IMR-90 (cell line): ENCODE results near the gene NUBPL. TPM values are rescaled to one million over a fixed set of nuclear protein-coding genes. Genes with fewer than 3 reads are reported as not detected.

Source experiments
- ATAC-seq: fragments of 200-7000 bp; cut with Tn5 transposase; 2 replicates; pipeline ENCODE4 v1.9.1; 2020; ENCODE audit warnings: low read depth, mild to moderate bottlenecking, moderate library complexity
- BruUV-seq: library from RNA; stranded (reverse); fragments of 400-500 nt; replicated peaks from 2 replicates; lab custom pipeline; 2021; lab: Mats Ljungman, UMichigan
- CTCF ChIA-PET: fragments of 300-600 bp; formaldehyde crosslinking; extraction: SDS; loops from one replicate; lab custom pipeline; 2021; ENCODE audit warnings: antibody characterized with exemption; lab: Yijun Ruan, JAX
- POLR2A ChIA-PET: fragments of 300-600 bp; sonication (Branson Sonifier 250); formaldehyde crosslinking; loops from one replicate; lab custom pipeline; 2022; ENCODE audit warnings: antibody characterized with exemption; ENCODE audit not compliant: unreplicated experiment; lab: Charles Lee
- DNase-seq: peaks from one replicate; pipeline ENCODE4 v3.0.0; 2013
- H2AFZ ChIP-seq: replicated peaks from 2 replicates; pipeline ENCODE3; 2013; ENCODE audit warnings: low read length, mild to moderate bottlenecking; ENCODE audit not compliant: poor library complexity
- H2AK5ac ChIP-seq: 2 replicates; pipeline ENCODE4 v1.6.1; 2013; ENCODE audit warnings: low read depth, low read length, inconsistent platforms
- H2AK9ac ChIP-seq: replicated peaks from 2 replicates; pipeline ENCODE3; 2013; ENCODE audit warnings: mild to moderate bottlenecking, low read depth, low read length, moderate library complexity; ENCODE audit not compliant: poor library complexity
- H2BK120ac ChIP-seq: 2 replicates; pipeline ENCODE4 v1.6.1; 2013; ENCODE audit warnings: low read depth, low read length, inconsistent platforms
- H2BK15ac ChIP-seq: 3 replicates; pipeline ENCODE4 v1.6.1; 2013; ENCODE audit warnings: low read depth, low read length, inconsistent platforms
- H2BK20ac ChIP-seq: 2 replicates; pipeline ENCODE4 v1.6.1; 2013; ENCODE audit warnings: low read depth, mild to moderate bottlenecking, inconsistent platforms, low read length, moderate library complexity
- H2BK5ac ChIP-seq: 2 replicates; pipeline ENCODE4 v1.6.1; 2013; ENCODE audit warnings: mild to moderate bottlenecking, low read depth, low read length, inconsistent platforms; ENCODE audit not compliant: poor library complexity, severe bottlenecking
- H3K14ac ChIP-seq: replicated peaks from 2 replicates; pipeline ENCODE4 v1.6.1; 2013; ENCODE audit warnings: low read depth, low read length, inconsistent platforms
- H3K18ac ChIP-seq: 2 replicates; pipeline ENCODE4 v1.6.1; 2013; ENCODE audit warnings: low read depth, low read length, control low read depth
- H3K23ac ChIP-seq: 2 replicates; pipeline ENCODE4 v1.6.1; 2013; ENCODE audit warnings: low read depth, low read length, inconsistent platforms
- H3K27ac ChIP-seq: 2 replicates; pipeline ENCODE4 v1.5.1; 2013; ENCODE audit warnings: mild to moderate bottlenecking, control low read depth, low read length; ENCODE audit not compliant: insufficient read depth
- H3K27me3 ChIP-seq: 2 replicates; pipeline ENCODE4 v1.6.1; 2013; ENCODE audit warnings: low read length; ENCODE audit not compliant: control insufficient read depth, insufficient read depth
- H3K36me3 ChIP-seq: 2 replicates; pipeline ENCODE4 v1.6.1; 2013; ENCODE audit warnings: low read length, mixed read lengths; ENCODE audit not compliant: control insufficient read depth, insufficient read depth
- H3K4ac ChIP-seq: 2 replicates; pipeline ENCODE4 v1.6.1; 2013; ENCODE audit warnings: low read depth, low read length, inconsistent platforms
- H3K4me1 ChIP-seq: 2 replicates; pipeline ENCODE4 v1.6.1; 2013; ENCODE audit warnings: low read length, mixed read lengths; ENCODE audit not compliant: control insufficient read depth, insufficient read depth
- H3K4me2 ChIP-seq: 2 replicates; pipeline ENCODE4 v1.6.1; 2013; ENCODE audit warnings: low read depth, mild to moderate bottlenecking, control low read depth, low read length, moderate library complexity
- H3K4me3 ChIP-seq: 2 replicates; pipeline ENCODE4 v1.5.1; 2013; ENCODE audit warnings: low read depth, mild to moderate bottlenecking, control low read depth, low read length, moderate library complexity; ENCODE audit not compliant: insufficient read depth
- H3K56ac ChIP-seq: 2 replicates; pipeline ENCODE4 v1.6.1; 2013; ENCODE audit warnings: low read length, inconsistent platforms; ENCODE audit not compliant: insufficient read depth; ENCODE audit errors: extremely low read depth
- H3K79me1 ChIP-seq, 2 experiments: 2 replicates each; pipeline ENCODE4 v1.6.1; 2013; ENCODE audit warnings: low read length in 2 of 2, inconsistent platforms in 1 of 2, low read depth in 1 of 2
- H3K9ac ChIP-seq: 2 replicates; pipeline ENCODE4 v1.6.1; 2013; ENCODE audit warnings: low read depth, low read length, control low read depth
- H3K9me1 ChIP-seq: 2 replicates; pipeline ENCODE4 v1.6.1; 2013; ENCODE audit warnings: low read length, inconsistent platforms; ENCODE audit not compliant: insufficient read depth
- H3K9me3 ChIP-seq: 2 replicates; pipeline ENCODE4 v1.6.1; 2013; ENCODE audit warnings: low read length; ENCODE audit not compliant: control insufficient read depth, insufficient read depth
- H4K20me1 ChIP-seq: 2 replicates; pipeline ENCODE4 v1.6.1; 2013; ENCODE audit warnings: low read length, inconsistent platforms; ENCODE audit not compliant: insufficient read depth
- H4K5ac ChIP-seq: 2 replicates; pipeline ENCODE4 v1.6.1; 2013; ENCODE audit warnings: mild to moderate bottlenecking, low read depth, low read length, control low read depth
- H4K8ac ChIP-seq, 2 experiments: 2 replicates each; pipeline ENCODE4 v1.6.1; 2013; ENCODE audit warnings: low read depth in 2 of 2, low read length in 2 of 2, control low read depth in 1 of 2, inconsistent platforms in 1 of 2
- H4K91ac ChIP-seq: 2 replicates; pipeline ENCODE4 v1.6.1; 2013; ENCODE audit warnings: low read depth, low read length, inconsistent platforms; ENCODE audit not compliant: insufficient read depth
- BHLHE40 ChIP-seq: fragments of 150-350 bp; IDR thresholded peaks from 2 replicates; pipeline ENCODE4 v1.6.1; 2016; ENCODE audit warnings: mild to moderate bottlenecking, low read depth, low read length
- CEBPB ChIP-seq: IDR thresholded peaks from 2 replicates; pipeline ENCODE4 v1.6.1; 2012; ENCODE audit warnings: low read depth, low read length, improper control_type of control experiment
- CHD1 ChIP-seq: IDR thresholded peaks from 2 replicates; pipeline ENCODE4 v1.6.1; 2012; ENCODE audit warnings: low read depth, low read length, improper control_type of control experiment
- FOS ChIP-seq: fragments of 150-350 bp; IDR thresholded peaks from 2 replicates; pipeline ENCODE4 v1.6.1; 2016; ENCODE audit warnings: low read depth, low read length
- MAFK ChIP-seq: IDR thresholded peaks from 2 replicates; pipeline ENCODE4 v1.6.1; 2012; ENCODE audit warnings: low read depth, low read length, improper control_type of control experiment
- MAZ ChIP-seq: IDR thresholded peaks from 2 replicates; pipeline ENCODE4 v1.6.1; 2012; ENCODE audit warnings: low read depth, mild to moderate bottlenecking, low read length, improper control_type of control experiment, moderate library complexity, borderline replicate concordance
- MXI1 ChIP-seq: IDR thresholded peaks from 2 replicates; pipeline ENCODE4 v1.6.1; 2012; ENCODE audit warnings: low read depth, mild to moderate bottlenecking, low read length, moderate library complexity, borderline replicate concordance
- NFE2L2 ChIP-seq: fragments of 150-350 bp; IDR thresholded peaks from 2 replicates; pipeline ENCODE4 v1.6.1; 2016; ENCODE audit warnings: low read depth, mild to moderate bottlenecking, low read length
- POLR2A ChIP-seq: IDR thresholded peaks from 2 replicates; pipeline ENCODE4 v1.6.1; 2012; ENCODE audit warnings: mild to moderate bottlenecking, low read depth, low read length
- RAD21 ChIP-seq: IDR thresholded peaks from 2 replicates; pipeline ENCODE4 v1.6.1; 2012; ENCODE audit warnings: low read length, improper control_type of control experiment
- RFX5 ChIP-seq: IDR thresholded peaks from 2 replicates; pipeline ENCODE4 v1.8.0; 2012; ENCODE audit warnings: low read depth, mild to moderate bottlenecking, low read length, moderate library complexity
- SMC3 ChIP-seq: fragments of 150-350 bp; IDR thresholded peaks from 2 replicates; pipeline ENCODE4 v1.6.1; 2016; ENCODE audit warnings: low read depth, mild to moderate bottlenecking, antibody characterized with exemption, low read length, moderate library complexity
- WGBS, 2 experiments: methylation state at CpG; one replicate each; pipeline versions ENCODE4 v1.1.5 to v1.1.7; 2013; ENCODE audit warnings: missing lambda C conversion rate in 2 of 2; ENCODE audit not compliant: insufficient read length in 1 of 2; ENCODE audit errors: extremely low coverage in 2 of 2; 5-methylcytosine and 5-hydroxymethylcytosine counted together
- dilution Hi-C: fragments of 300-500 bp; cut with HindIII; formaldehyde crosslinking; loops from one replicate; pipeline ENCODE4 v1.14.3; 2018; ENCODE audit warnings: low sequenced_read_pairs; ENCODE audit not compliant: unreplicated experiment
- in situ Hi-C: fragments of 300-500 bp; cut with MboI; formaldehyde crosslinking; loops from 3 replicates; pipeline ENCODE4 v1.14.3; 2019; ENCODE audit warnings: low sequenced_read_pairs, inconsistent platforms, mixed read lengths
- intact Hi-C: fragments of 100-400 bp; cut with micrococcal nuclease; formaldehyde crosslinking; loops from 2 replicates; pipeline ENCODE4 v1.10.0; 2022
- polyA plus RNA-seq, 3 experiments: library from polyadenylated mRNA; depleted of rRNA; stranded (reverse); fragments of >200 nt; gene quantifications; 2 replicates each; pipeline ENCODE4 v1.2.3, GENCODE V29; 2012; ENCODE audit warnings: low replicate concordance in 1 of 3
- total RNA-seq: library from RNA; depleted of rRNA; stranded (reverse); fragments of >200 nt; gene quantifications from 2 replicates; pipeline ENCODE4 v1.2.3, GENCODE V29; 2012
- TF ChIP-seq, protein P1 (sequence below): fragments of 150-350 bp; IDR thresholded peaks from 2 replicates; pipeline ENCODE4 v1.6.1; 2016; ENCODE audit warnings: low read depth, mild to moderate bottlenecking, low read length, moderate library complexity, borderline replicate concordance
- TF ChIP-seq, protein P2 (sequence below): fragments of 150-350 bp; IDR thresholded peaks from 2 replicates; pipeline ENCODE4 v1.6.1; 2017; ENCODE audit warnings: mild to moderate bottlenecking, antibody characterized with exemption, low read length, low read depth
- TF ChIP-seq, protein P3 (sequence below): conservative IDR thresholded peaks from 2 replicates; pipeline ENCODE4 v1.5.1; 2012; ENCODE audit warnings: mild to moderate bottlenecking, low read depth, low read length, improper control_type of control experiment

Gene NUBPL
- total and polyA plus RNA-seq, 2 of the 4 experiments (the other 2 are of a cell fraction) = 5.4 to 11.5 TPM

DNA sequence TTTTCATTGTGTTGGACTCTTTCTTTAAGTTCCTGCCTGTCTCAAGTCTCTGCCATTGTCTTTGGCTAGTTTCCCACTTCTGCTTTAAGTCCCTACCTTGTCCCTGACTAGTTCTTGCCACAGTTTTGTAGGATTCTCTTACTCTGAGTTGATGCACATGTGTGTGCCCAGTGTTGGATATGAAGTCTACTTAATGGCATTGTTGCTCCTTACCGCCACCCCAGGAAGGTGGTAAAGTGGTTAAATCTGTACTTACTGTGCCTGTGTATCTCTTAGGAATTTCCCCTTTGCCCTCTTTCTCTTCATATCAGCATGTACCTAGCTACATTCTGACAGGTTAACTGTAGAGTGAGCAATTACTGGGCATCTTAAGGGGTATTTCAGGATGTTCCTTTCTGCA, 227.1 kb downstream of the NUBPL start:
- ChIA-PET POLR2A (no interaction called here), CTCF (no interaction called here)
- H2AK5ac ChIP-seq = no peak overlapping the region
- H3K18ac ChIP-seq = no peak overlapping the region
- ATAC-seq = no peak
- H3K23ac ChIP-seq = no peak overlapping the region
- H3K27ac ChIP-seq = no peak overlapping the region
- no peak overlapping the region for H3K14ac ChIP-seq
- no peak overlapping the region for H4K8ac ChIP-seq
- H3K4me3 ChIP-seq = no peak overlapping the region
- H3K4me1 ChIP-seq = no peaks in the 10 kb centered on the region
- intact Hi-C loops (no loop called here), dilution Hi-C loops (no loop called here), in situ Hi-C loops (no loop called here)
- no peak for TF ChIP-seq FOS
- TF ChIP-seq, protein P1, sequence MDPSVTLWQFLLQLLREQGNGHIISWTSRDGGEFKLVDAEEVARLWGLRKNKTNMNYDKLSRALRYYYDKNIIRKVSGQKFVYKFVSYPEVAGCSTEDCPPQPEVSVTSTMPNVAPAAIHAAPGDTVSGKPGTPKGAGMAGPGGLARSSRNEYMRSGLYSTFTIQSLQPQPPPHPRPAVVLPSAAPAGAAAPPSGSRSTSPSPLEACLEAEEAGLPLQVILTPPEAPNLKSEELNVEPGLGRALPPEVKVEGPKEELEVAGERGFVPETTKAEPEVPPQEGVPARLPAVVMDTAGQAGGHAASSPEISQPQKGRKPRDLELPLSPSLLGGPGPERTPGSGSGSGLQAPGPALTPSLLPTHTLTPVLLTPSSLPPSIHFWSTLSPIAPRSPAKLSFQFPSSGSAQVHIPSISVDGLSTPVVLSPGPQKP = no peak
- TF ChIP-seq POLR2A = no peak
- no peak for TF ChIP-seq CEBPB
- no peak for TF ChIP-seq SMC3
- TF ChIP-seq MXI1 = no peak
- TF ChIP-seq CHD1 = no peak
- TF ChIP-seq RFX5 = no peak
- TF ChIP-seq, protein P2, sequence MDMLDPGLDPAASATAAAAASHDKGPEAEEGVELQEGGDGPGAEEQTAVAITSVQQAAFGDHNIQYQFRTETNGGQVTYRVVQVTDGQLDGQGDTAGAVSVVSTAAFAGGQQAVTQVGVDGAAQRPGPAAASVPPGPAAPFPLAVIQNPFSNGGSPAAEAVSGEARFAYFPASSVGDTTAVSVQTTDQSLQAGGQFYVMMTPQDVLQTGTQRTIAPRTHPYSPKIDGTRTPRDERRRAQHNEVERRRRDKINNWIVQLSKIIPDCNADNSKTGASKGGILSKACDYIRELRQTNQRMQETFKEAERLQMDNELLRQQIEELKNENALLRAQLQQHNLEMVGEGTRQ = no peak
- TF ChIP-seq BHLHE40 = no peak
- TF ChIP-seq, protein P3, sequence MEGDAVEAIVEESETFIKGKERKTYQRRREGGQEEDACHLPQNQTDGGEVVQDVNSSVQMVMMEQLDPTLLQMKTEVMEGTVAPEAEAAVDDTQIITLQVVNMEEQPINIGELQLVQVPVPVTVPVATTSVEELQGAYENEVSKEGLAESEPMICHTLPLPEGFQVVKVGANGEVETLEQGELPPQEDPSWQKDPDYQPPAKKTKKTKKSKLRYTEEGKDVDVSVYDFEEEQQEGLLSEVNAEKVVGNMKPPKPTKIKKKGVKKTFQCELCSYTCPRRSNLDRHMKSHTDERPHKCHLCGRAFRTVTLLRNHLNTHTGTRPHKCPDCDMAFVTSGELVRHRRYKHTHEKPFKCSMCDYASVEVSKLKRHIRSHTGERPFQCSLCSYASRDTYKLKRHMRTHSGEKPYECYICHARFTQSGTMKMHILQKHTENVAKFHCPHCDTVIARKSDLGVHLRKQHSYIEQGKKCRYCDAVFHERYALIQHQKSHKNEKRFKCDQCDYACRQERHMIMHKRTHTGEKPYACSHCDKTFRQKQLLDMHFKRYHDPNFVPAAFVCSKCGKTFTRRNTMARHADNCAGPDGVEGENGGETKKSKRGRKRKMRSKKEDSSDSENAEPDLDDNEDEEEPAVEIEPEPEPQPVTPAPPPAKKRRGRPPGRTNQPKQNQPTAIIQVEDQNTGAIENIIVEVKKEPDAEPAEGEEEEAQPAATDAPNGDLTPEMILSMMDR = no peak
- TF ChIP-seq MAFK = no peak
- no peak for TF ChIP-seq MAZ
- TF ChIP-seq RAD21 = no peak
- TF ChIP-seq NFE2L2 = no peak
- H2BK5ac ChIP-seq = no peak overlapping the region
- no peaks in the 10 kb centered on the region for H3K36me3 ChIP-seq
- H2BK120ac ChIP-seq = no peak overlapping the region
- no peak overlapping the region for H3K9ac ChIP-seq
- H2BK20ac ChIP-seq = no peak overlapping the region
- H2BK15ac ChIP-seq = no peak overlapping the region
- DNase-seq = no peak
- H4K91ac ChIP-seq = no peak overlapping the region
- H3K79me1 ChIP-seq = no peaks in the 10 kb centered on the region
- no CpG with 5 or more reads among the region's 1 CpG for WGBS, 2 experiments
- H3K56ac ChIP-seq = no peak overlapping the region
- BruUV-seq = no TSS peak
- H4K20me1 ChIP-seq = no peaks in the 10 kb centered on the region
- no peaks in the 10 kb centered on the region for H3K9me3 ChIP-seq
- H4K5ac ChIP-seq = no peak overlapping the region
- H3K9me1 ChIP-seq = no peaks in the 10 kb centered on the region
- no peak overlapping the region for H2AFZ ChIP-seq
- H3K4me2 ChIP-seq = no peak overlapping the region
- no peaks in the 10 kb centered on the region for H3K27me3 ChIP-seq
- no peak overlapping the region for H3K4ac ChIP-seq
- no peak overlapping the region for H2AK9ac ChIP-seq
